ENCODE measurements around the gene HTR6.
A peak's percentile ranks its signal among the peaks of the same experiment; 100 is the strongest.

HTR6 gene

DNA sequence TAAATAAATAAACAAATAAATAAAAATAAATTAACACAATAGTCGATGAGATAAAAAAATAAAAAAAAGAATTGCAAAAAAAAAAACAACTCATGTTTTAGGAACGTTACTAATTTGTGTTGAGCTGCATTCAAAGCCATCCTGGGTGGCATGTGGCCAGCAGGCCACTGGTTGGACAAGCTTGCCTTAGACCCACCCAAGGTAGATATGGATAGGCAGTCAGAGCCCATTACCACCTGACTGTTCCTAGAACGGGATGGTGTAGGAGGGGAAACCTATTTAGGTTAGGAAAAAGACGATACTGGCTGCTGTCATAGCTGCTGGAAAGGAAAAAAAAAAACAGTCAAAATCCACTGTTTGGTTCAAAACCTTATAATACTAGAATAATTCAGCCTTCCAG is 40.8 kb downstream of the HTR6 start:
- no peak for TF ChIP-seq POLR2AphosphoS5 (IDR thresholded peaks at IDR 0.05; ENCODE audit: borderline replicate concordance, low read depth, low read length)
- no peak for TF ChIP-seq FOXP2 (optimal IDR thresholded peaks at IDR 0.05; ENCODE audit: control extremely low read depth, extremely low read length, insufficient read depth)
- no peak for TF ChIP-seq EZH2 (IDR thresholded peaks at IDR 0.05)
- no peak overlapping the region for H3K4me3 ChIP-seq
- no peak overlapping the region for H3K27ac ChIP-seq
- no peaks in the 10 kb centered on the region for H3K9me3 ChIP-seq (ENCODE audit: low read depth, low read length)
- no peak for DNase-seq (ENCODE audit: low read depth, low spot score)
- no peaks in the 10 kb centered on the region for H3K36me3 ChIP-seq (ENCODE audit: insufficient read depth, low read length)
- H3K9ac ChIP-seq (ENCODE audit: insufficient read length) = no peak overlapping the region

DNA sequence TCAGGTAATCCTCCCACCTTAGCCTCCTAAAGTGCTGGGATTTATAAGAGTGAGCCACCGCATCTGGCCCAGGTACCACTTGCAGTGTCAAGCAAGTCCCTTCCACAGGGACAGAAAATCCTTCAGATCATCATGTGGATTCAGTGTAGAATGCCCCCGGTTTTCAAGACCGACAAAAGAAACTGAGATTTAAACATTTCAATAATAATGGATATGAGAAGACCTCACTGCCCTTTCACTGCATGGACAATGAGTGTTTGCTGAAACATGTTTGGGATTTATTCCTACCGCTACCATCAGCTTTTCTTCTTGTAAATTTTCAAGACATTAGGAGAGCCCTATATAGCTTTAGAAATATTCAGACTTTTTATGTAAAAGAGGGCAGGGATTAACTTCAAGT is 41.5 kb downstream of the HTR6 start:
- no peak for DNase-seq (ENCODE audit: low read depth, low spot score)
- Histone ChIP-seq H3K9me3 (ENCODE audit: low read depth, low read length) (no peaks in the 10 kb centered on the region), H3K36me3 (ENCODE audit: insufficient read depth, low read length) (no peaks in the 10 kb centered on the region), H3K27ac (no peak overlapping the region), H3K4me3 (no peak overlapping the region), H3K9ac (ENCODE audit: insufficient read length) (no peak overlapping the region)
- TF ChIP-seq POLR2AphosphoS5 (IDR thresholded peaks at IDR 0.05; ENCODE audit: borderline replicate concordance, low read depth, low read length) (no peak), EZH2 (IDR thresholded peaks at IDR 0.05) (no peak), FOXP2 (optimal IDR thresholded peaks at IDR 0.05; ENCODE audit: control extremely low read depth, extremely low read length, insufficient read depth) (no peak)

DNA sequence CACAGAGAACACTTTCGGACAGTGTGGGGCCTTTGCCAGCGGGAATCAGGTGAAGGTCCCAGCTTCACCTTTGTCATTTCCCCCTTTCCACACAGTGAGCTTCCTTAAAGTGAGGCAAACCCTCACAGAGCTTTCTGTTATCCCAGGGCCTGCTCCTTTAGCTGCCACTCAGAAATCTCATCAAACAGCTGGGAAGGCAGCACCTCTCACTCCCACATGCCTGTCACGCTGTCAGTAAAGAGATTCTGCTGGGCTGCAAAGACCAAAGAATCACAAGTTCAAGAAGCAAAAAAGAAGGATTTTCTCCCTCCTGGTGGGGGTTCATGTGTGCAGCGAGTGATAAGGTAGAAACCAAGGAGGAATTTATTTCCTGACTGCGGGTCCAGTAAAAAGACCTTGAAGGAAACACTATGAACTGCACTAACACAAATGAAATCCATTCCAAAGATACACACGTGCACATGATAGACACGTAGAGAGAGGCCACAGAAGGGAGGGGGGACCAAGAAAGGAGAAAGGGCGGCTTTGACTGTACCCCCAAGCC is 44.0 kb downstream of the HTR6 start:
- Histone ChIP-seq H3K36me3 (ENCODE audit: insufficient read depth, low read length) (no peaks in the 10 kb centered on the region), H3K4me3 (no peak overlapping the region), H3K9me3 (ENCODE audit: low read depth, low read length) (no peaks in the 10 kb centered on the region), H3K9ac (ENCODE audit: insufficient read length) (no peak overlapping the region), H3K27ac (no peak overlapping the region)
- no peak for TF ChIP-seq POLR2AphosphoS5 (IDR thresholded peaks at IDR 0.05; ENCODE audit: borderline replicate concordance, low read depth, low read length)
- TF ChIP-seq FOXP2 (optimal IDR thresholded peaks at IDR 0.05; ENCODE audit: control extremely low read depth, extremely low read length, insufficient read depth) = no peak
- TF ChIP-seq EZH2 (IDR thresholded peaks at IDR 0.05) = no peak
- DNase-seq (ENCODE audit: low read depth, low spot score) = no peak

DNA sequence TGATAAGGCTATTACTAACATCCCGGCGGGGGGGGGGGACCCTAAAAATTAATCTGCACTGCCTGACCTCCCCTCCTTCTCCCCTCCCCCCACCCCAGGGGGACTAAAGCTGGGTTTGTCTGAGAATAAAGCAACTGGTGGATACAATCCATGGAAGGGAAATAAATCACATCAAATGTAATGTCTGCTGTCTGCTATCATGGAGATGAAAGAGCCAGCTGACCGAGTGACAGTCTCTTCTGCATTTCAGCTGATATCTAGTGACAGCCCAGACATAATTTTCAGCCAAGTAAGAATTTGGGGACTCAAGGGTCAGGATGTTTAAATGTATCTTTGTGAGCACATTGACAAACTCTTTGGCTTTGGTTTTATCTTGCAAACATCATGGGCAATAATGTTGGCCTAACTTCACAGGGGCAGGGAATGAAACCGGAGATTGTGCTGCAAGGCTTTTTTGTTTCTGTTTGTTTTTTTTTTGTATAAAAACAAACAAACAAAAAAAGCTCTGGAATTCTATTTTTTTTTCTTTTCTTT is 44.7 kb downstream of the HTR6 start:
- no peak for TF ChIP-seq POLR2AphosphoS5 (IDR thresholded peaks at IDR 0.05; ENCODE audit: borderline replicate concordance, low read depth, low read length)
- TF ChIP-seq EZH2 (IDR thresholded peaks at IDR 0.05) = no peak
- TF ChIP-seq FOXP2 (optimal IDR thresholded peaks at IDR 0.05; ENCODE audit: control extremely low read depth, extremely low read length, insufficient read depth) = no peak
- no peak overlapping the region for H3K4me3 ChIP-seq

DNA sequence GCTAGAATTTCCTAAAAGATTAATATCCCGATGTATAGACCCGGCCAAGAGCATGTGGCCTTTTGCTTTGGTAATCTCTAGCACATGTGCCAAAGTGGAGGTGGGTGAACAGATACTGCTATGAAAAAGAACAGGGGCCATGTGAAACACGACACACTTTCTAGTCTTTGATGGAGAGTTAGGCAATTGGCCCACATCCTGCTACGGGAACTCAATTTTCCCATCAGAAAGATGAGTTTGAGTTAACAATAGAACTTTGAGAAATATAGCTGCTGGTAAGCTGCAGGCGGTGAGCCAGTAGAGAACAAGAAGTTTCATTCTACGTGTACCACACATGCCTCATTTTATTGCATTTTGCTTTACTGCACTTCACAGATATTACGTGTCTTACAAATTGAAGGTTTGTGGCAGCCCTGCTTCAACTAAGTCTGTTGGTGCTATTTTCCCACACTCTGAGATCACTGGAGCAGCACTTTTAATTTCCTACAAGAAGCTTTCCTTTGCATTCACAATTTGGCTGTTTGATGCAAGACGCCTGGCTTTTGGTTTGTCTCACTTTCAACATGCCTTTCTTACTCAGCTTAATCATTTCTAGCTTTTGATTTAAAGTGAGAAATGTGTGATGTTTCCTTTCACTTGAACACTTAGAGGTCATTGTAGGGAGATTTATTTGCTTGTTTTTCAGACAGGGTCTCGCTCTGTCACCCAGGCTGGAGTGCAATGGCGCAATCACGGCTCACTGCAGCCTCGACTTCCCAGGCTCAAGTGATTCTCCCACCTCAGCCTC is 46.3 kb downstream of the HTR6 start:
- TF ChIP-seq EZH2 (IDR thresholded peaks at IDR 0.05) (no peak), FOXP2 (optimal IDR thresholded peaks at IDR 0.05; ENCODE audit: control extremely low read depth, extremely low read length, insufficient read depth) (no peak), POLR2AphosphoS5 (IDR thresholded peaks at IDR 0.05; ENCODE audit: borderline replicate concordance, low read depth, low read length) (no peak)
- Histone ChIP-seq H3K9ac (ENCODE audit: insufficient read length) (no peak overlapping the region), H3K36me3 (ENCODE audit: insufficient read depth, low read length) (no peaks in the 10 kb centered on the region), H3K9me3 (ENCODE audit: low read depth, low read length) (no peaks in the 10 kb centered on the region), H3K4me3 (no peak overlapping the region), H3K27ac (no peak overlapping the region)
- no peak for DNase-seq (ENCODE audit: low read depth, low spot score)

More for the DNA sequence above, 44.7 kb downstream of the HTR6 start:
- Histone ChIP-seq H3K9ac (ENCODE audit: insufficient read length) (no peak overlapping the region), H3K9me3 (ENCODE audit: low read depth, low read length) (no peaks in the 10 kb centered on the region), H3K36me3 (ENCODE audit: insufficient read depth, low read length) (no peaks in the 10 kb centered on the region), H3K27ac (no peak overlapping the region)
- no peak for DNase-seq (ENCODE audit: low read depth, low spot score)

DNA sequence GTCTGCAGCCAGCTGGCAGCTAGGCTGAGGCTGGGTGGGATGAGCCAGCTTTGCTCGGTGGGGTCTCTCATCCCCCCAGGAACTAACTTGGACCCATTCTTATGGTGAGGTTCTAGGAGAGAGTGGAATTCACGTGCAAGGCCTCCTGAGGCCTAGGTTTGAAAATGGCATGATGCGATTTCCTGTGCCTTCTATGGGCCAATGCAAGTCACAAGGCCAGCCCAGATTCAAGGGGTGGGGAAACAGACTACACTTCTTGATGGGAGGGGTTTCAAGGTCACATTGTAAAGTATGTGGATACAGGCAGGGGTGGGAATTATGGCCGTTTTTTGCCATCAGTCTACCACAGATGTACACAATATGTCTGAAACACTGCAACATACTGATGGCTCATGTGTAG is 48.3 kb downstream of the HTR6 start:
- Histone ChIP-seq H3K9me3 (ENCODE audit: low read depth, low read length) (no peaks in the 10 kb centered on the region), H3K4me3 (no peak overlapping the region), H3K36me3 (ENCODE audit: insufficient read depth, low read length) (no peaks in the 10 kb centered on the region), H3K9ac (ENCODE audit: insufficient read length) (no peak overlapping the region), H3K27ac (no peak overlapping the region)
- TF ChIP-seq POLR2AphosphoS5 (IDR thresholded peaks at IDR 0.05; ENCODE audit: borderline replicate concordance, low read depth, low read length) = no peak
- TF ChIP-seq EZH2 (IDR thresholded peaks at IDR 0.05) = no peak
- TF ChIP-seq FOXP2 (optimal IDR thresholded peaks at IDR 0.05; ENCODE audit: control extremely low read depth, extremely low read length, insufficient read depth) = no peak
- DNase-seq (ENCODE audit: low read depth, low spot score) = no peak

DNA sequence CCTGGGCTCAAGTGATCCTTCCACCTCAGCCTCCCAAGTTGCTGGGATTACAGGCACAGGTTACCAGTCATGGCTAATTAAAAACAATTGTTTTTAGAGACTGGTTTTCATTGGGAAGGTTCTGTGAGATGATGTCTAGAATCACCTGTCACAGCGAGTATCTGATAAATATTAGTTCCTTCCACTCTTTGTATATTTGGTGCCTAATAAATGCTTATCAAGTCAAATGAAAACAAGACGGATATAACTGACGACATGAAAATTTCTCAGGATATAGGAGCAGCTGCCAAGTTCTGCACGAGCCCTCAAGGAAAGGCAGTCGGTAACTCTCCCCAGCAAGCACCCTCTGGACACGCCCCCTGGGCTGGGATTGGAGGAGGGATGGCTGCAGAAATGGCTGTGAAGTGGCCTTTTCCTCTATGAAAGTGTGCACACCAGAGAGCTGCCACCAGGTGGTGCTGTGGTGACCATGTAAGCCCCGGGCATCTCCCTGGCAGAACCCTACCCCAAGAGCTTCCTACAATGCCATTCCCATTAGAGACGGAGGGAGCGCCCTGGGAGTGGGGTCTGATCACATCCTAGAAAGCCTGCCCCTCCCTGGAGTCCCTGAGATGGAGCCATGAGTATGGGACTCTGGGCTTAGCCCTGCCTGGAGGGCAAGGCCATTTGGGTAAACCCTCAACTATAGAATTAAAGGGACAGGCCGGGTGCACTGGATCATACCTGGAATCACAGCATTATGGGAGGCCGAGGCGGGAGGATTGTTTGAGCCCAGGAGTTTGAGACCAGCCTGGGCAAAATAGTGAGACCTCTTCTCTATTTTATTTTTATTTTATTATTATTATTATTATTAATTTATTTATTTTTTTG is 50.9 kb downstream of the HTR6 start:
- Histone ChIP-seq H3K27ac (no peak overlapping the region), H3K9me3 (ENCODE audit: low read depth, low read length) (no peaks in the 10 kb centered on the region), H3K9ac (ENCODE audit: insufficient read length) (no peak overlapping the region), H3K4me3 (no peak overlapping the region), H3K36me3 (ENCODE audit: insufficient read depth, low read length) (no peaks in the 10 kb centered on the region)
- TF ChIP-seq EZH2 (IDR thresholded peaks at IDR 0.05) (no peak), POLR2AphosphoS5 (IDR thresholded peaks at IDR 0.05; ENCODE audit: borderline replicate concordance, low read depth, low read length) (no peak), FOXP2 (optimal IDR thresholded peaks at IDR 0.05; ENCODE audit: control extremely low read depth, extremely low read length, insufficient read depth) (no peak)
- DNase-seq (ENCODE audit: low read depth, low spot score) = peak; percentile 94

DNA sequence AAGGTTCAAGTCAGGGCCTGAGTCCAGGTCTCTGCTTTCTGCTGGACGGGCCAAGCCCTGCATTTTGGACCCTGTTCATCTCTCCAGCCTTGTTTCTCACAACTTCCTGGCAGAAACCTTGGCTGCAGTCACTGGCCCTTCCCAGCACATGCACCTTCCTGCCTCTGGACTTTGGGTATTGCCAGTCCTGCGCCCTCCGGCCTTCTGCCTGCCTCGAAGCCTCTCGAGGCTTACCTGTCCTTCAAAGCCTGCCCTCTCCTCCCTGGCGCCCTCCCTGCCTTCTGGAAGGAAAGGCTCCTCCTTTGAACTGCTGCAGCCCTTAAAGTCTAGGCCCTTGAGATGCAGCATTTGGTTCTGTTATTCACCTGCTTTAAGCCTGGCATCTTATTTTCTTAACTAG is 52.8 kb downstream of the HTR6 start:
- H3K9ac ChIP-seq (ENCODE audit: insufficient read length) = no peak overlapping the region
- no peaks in the 10 kb centered on the region for H3K9me3 ChIP-seq (ENCODE audit: low read depth, low read length)
- H3K27ac ChIP-seq = no peak overlapping the region
- H3K36me3 ChIP-seq (ENCODE audit: insufficient read depth, low read length) = no peaks in the 10 kb centered on the region
- TF ChIP-seq EZH2 (IDR thresholded peaks at IDR 0.05) (no peak), FOXP2 (optimal IDR thresholded peaks at IDR 0.05; ENCODE audit: control extremely low read depth, extremely low read length, insufficient read depth) (no peak), POLR2AphosphoS5 (IDR thresholded peaks at IDR 0.05; ENCODE audit: borderline replicate concordance, low read depth, low read length) (no peak)
- no peak overlapping the region for H3K4me3 ChIP-seq
- DNase-seq (ENCODE audit: low read depth, low spot score) = no peak

All from SK-N-MC (cell line).